Tibial nerve (tissue), 4 donors: Measurements from ENCODE around the gene MRPL37. TPM values are rescaled to one million over a fixed set of nuclear protein-coding genes. Genes with fewer than 3 reads are reported as not detected.

ENCODE experiments used
- DNase-seq, 2 donors: peaks; one replicate each; pipeline ENCODE4 v3.0.0-alpha.2; 2019; ENCODE audit warnings: low spot score in 2 of 2
- H3K27ac ChIP-seq, 4 donors: fragments of 200-600 bp; sonication (generic) in 3 of 4; one replicate each; pipeline ENCODE4 v1.5.1; 2017 to 2019; ENCODE audit warnings: mild to moderate bottlenecking in 1 of 4
- H3K27me3 ChIP-seq, 2 donors: fragments of 200-600 bp; sonication (generic) in 1 of 2; one replicate each; pipeline versions ENCODE4 v1.5.1 to v1.6.0; 2017 to 2019
- H3K36me3 ChIP-seq, 3 donors: fragments of 200-600 bp; sonication (generic); one replicate each; pipeline ENCODE4 v1.5.1; 2018 to 2019
- H3K4me1 ChIP-seq, 4 donors: fragments of 200-600 bp; sonication (generic) in 3 of 4; one replicate each; pipeline ENCODE4 v1.5.1; 2017 to 2019
- H3K4me3 ChIP-seq, 4 donors: fragments of 200-600 bp; sonication (generic) in 3 of 4; one replicate each; pipeline ENCODE4 v1.5.1; 2017 to 2019; ENCODE audit warnings: mild to moderate bottlenecking in 1 of 4, moderate library complexity in 1 of 4
- H3K9me3 ChIP-seq, 4 donors: fragments of 200-600 bp; sonication (generic) in 3 of 4; one replicate each; pipeline ENCODE4 v1.5.1; 2017 to 2019
- CTCF ChIP-seq, 5 experiments: fragments of 200-600 bp in 3 of 5; fragments of 450-650 bp in 2 of 5; sonication (generic) in 3 of 5; IDR thresholded peaks; one replicate each; pipeline ENCODE4 v1.5.1; 2016 to 2019; ENCODE audit warnings: antibody characterized with exemption in 5 of 5, mild to moderate bottlenecking in 3 of 5, moderate library complexity in 2 of 5
- EP300 ChIP-seq, 2 donors: sonication (generic); formaldehyde crosslinking; IDR thresholded peaks; one replicate each; pipeline ENCODE4 v1.6.1; 2017; ENCODE audit warnings: antibody characterized with exemption in 2 of 2, mild to moderate bottlenecking in 1 of 2
- POLR2A ChIP-seq, 2 donors: fragments of 450-650 bp; IDR thresholded peaks; one replicate each; pipeline ENCODE4 v1.6.1; 2017; ENCODE audit warnings: antibody characterized with exemption in 2 of 2, mild to moderate bottlenecking in 2 of 2, moderate library complexity in 2 of 2
- WGBS, 2 donors: methylation state at CpG; one replicate each; pipeline ENCODE4 v1.1.5; 2018; 5-methylcytosine and 5-hydroxymethylcytosine counted together
- total RNA-seq, 4 donors: library from RNA; depleted of rRNA; stranded (reverse); fragments of >200 nt; gene quantifications; one replicate each; pipeline ENCODE4 v1.1.0, GENCODE V29; 2016

Gene MRPL37
- total RNA-seq, 4 donors from 2014 or later, result 39.5 to 60.6 (median 44.3) TPM

GRCh38 chr1:54255026-54255702 lies 55.2 kb downstream of the MRPL37 start:
- Histone ChIP-seq H3K4me3 (no peak overlapping the region), H3K36me3 (peaks cover 0 to 14% (median 0%) of the 10 kb centered on the region in 3 donors), H3K27ac (no peak overlapping the region), H3K9me3 (no peaks in the 10 kb centered on the region), H3K27me3 (no peaks in the 10 kb centered on the region), H3K4me1 (peaks cover 0 to 60% (median 8%) of the 10 kb centered on the region in 4 donors)
- DNase-seq, result no peak
- TF ChIP-seq EP300 (IDR thresholded peaks at IDR 0.05) (no peak), POLR2A (IDR thresholded peaks at IDR 0.05) (no peak), CTCF (IDR thresholded peaks at IDR 0.05) (no peak)
- WGBS, 2 donors, result 89 to 93% methylated on average over 9 of the region's 9 CpGs

- DNase-seq, result no peak
- no peak for TF ChIP-seq POLR2A (IDR thresholded peaks at IDR 0.05)
- no peak for TF ChIP-seq CTCF (IDR thresholded peaks at IDR 0.05)
- TF ChIP-seq EP300 (IDR thresholded peaks at IDR 0.05), result no peak
- peak overlapping the region in 2 of 4 donors; percentile 3 to 39 for H3K27ac ChIP-seq
- H3K27me3 ChIP-seq, result no peaks in the 10 kb centered on the region
- WGBS, 2 donors, result 74 to 78% methylated on average over 13 of the region's 13 CpGs
- no peak overlapping the region for H3K4me3 ChIP-seq
- peaks cover 0 to 57% (median 4%) of the 10 kb centered on the region in 4 donors for H3K4me1 ChIP-seq
- H3K36me3 ChIP-seq, result peaks cover 0 to under 1% (median 0%) of the 10 kb centered on the region in 3 donors
- H3K9me3 ChIP-seq, result no peaks in the 10 kb centered on the region
These were observed 56.8 kb downstream of the MRPL37 start for GRCh38 chr1:54256522-54257345.

GRCh38 chr1:54257346-54257620 lies 57.3 kb downstream of the MRPL37 start:
- Histone ChIP-seq H3K27ac (peak overlapping the region in 2 of 4 donors; percentile 3 to 39), H3K27me3 (no peaks in the 10 kb centered on the region), H3K4me3 (no peak overlapping the region), H3K9me3 (no peaks in the 10 kb centered on the region), H3K36me3 (no peaks in the 10 kb centered on the region), H3K4me1 (peaks cover 0 to 57% (median 4%) of the 10 kb centered on the region in 4 donors)
- WGBS, 2 donors, result 44 to 56% methylated on average over 10 of the region's 10 CpGs
- TF ChIP-seq CTCF (IDR thresholded peaks at IDR 0.05) (no peak), EP300 (IDR thresholded peaks at IDR 0.05) (no peak), POLR2A (IDR thresholded peaks at IDR 0.05) (no peak)
- DNase-seq, result no peak

- Histone ChIP-seq H3K36me3 (no peaks in the 10 kb centered on the region), H3K9me3 (no peaks in the 10 kb centered on the region), H3K4me3 (no peak overlapping the region), H3K4me1 (peaks cover 0 to 58% (median 4%) of the 10 kb centered on the region in 4 donors), H3K27me3 (no peaks in the 10 kb centered on the region), H3K27ac (peak overlapping the region in 2 of 4 donors; percentile 3 to 39)
- WGBS, 2 donors, result 88 to 92% methylated on average over 23 of the region's 23 CpGs
- no peak for DNase-seq
- no peak for TF ChIP-seq CTCF (IDR thresholded peaks at IDR 0.05)
- no peak for TF ChIP-seq EP300 (IDR thresholded peaks at IDR 0.05)
- no peak for TF ChIP-seq POLR2A (IDR thresholded peaks at IDR 0.05)
These were observed 57.9 kb downstream of the MRPL37 start for GRCh38 chr1:54257876-54258275.

GRCh38 chr1:54259546-54260140 lies 59.7 kb downstream of the MRPL37 start:
- TF ChIP-seq POLR2A (IDR thresholded peaks at IDR 0.05) (no peak), CTCF (IDR thresholded peaks at IDR 0.05) (no peak), EP300 (IDR thresholded peaks at IDR 0.05) (no peak)
- H3K36me3 ChIP-seq, result no peaks in the 10 kb centered on the region
- no peaks in the 10 kb centered on the region for H3K27me3 ChIP-seq
- H3K4me3 ChIP-seq, result no peak overlapping the region
- no peak overlapping the region for H3K27ac ChIP-seq
- H3K4me1 ChIP-seq, result peaks cover 0 to 58% (median 4%) of the 10 kb centered on the region in 4 donors
- H3K9me3 ChIP-seq, result no peaks in the 10 kb centered on the region
- no peak for DNase-seq
- WGBS, 2 donors, result 92 to 94% methylated on average over 16 of the region's 16 CpGs
